Osteocyte (in vitro differentiated cells): ENCODE data around the gene BHLHA9. TPM values are rescaled to one million over a fixed set of nuclear protein-coding genes. Genes with fewer than 3 reads are reported as not detected.
A peak's percentile ranks its signal among the peaks of the same experiment; 100 is the strongest.

Experiments
- DNase-seq: peaks from one replicate; pipeline ENCODE4 v3.0.0; 2021; ENCODE audit warnings: mixed read lengths; ENCODE audit not compliant: unreplicated experiment; ENCODE audit errors: extremely low spot score
- H3K27ac Mint-ChIP-seq: one replicate; pipeline ENCODE4 v1.8.0; 2021; ENCODE audit warnings: mild to moderate bottlenecking, mixed read lengths; ENCODE audit not compliant: unreplicated experiment
- H3K27me3 Mint-ChIP-seq: one replicate; pipeline ENCODE4 v1.8.0; 2021; ENCODE audit warnings: mixed read lengths; ENCODE audit not compliant: unreplicated experiment
- H3K36me3 Mint-ChIP-seq: one replicate; pipeline ENCODE4 v1.8.0; 2021; ENCODE audit warnings: mixed read lengths; ENCODE audit not compliant: unreplicated experiment
- H3K4me1 Mint-ChIP-seq: one replicate; pipeline ENCODE4 v1.8.0; 2021; ENCODE audit warnings: mixed read lengths; ENCODE audit not compliant: unreplicated experiment
- H3K4me3 Mint-ChIP-seq: one replicate; pipeline ENCODE4 v1.8.0; 2021; ENCODE audit warnings: mild to moderate bottlenecking, moderate library complexity, mixed read lengths; ENCODE audit not compliant: unreplicated experiment
- H3K9me3 Mint-ChIP-seq: one replicate; pipeline ENCODE4 v1.8.0; 2021; ENCODE audit warnings: mixed read lengths; ENCODE audit not compliant: unreplicated experiment
- CTCF ChIP-seq: fragments of 200-600 bp; sonication (generic); IDR thresholded peaks from 2 replicates; pipeline ENCODE4 v1.5.0; 2021; ENCODE audit warnings: antibody characterized with exemption, mild to moderate bottlenecking, moderate library complexity
- total RNA-seq: library from RNA; stranded (reverse); gene quantifications from 2 replicates; pipeline ENCODE4 v1.2.1, GENCODE V29; 2021

Gene BHLHA9
- total RNA-seq, 1 donor from 2014 or later = not detected

- H3K9me3 Mint-ChIP-seq = no peaks in the 10 kb centered on the region
- H3K27ac Mint-ChIP-seq = no peak overlapping the region
- no peak overlapping the region for H3K4me3 Mint-ChIP-seq
- no peaks in the 10 kb centered on the region for H3K36me3 Mint-ChIP-seq
- H3K27me3 Mint-ChIP-seq = no peaks in the 10 kb centered on the region
- no peak for DNase-seq
- H3K4me1 Mint-ChIP-seq = no peaks in the 10 kb centered on the region
- no peak for TF ChIP-seq CTCF
Measured at GRCh38 chr17:1251866-1252608, 18.2 kb upstream of the BHLHA9 start.

GRCh38 chr17:1255041-1255440 lies 15.2 kb upstream of the BHLHA9 start:
- H3K9me3 Mint-ChIP-seq = no peaks in the 10 kb centered on the region
- DNase-seq = no peak

GRCh38 chr17:1256699-1257098 lies 13.5 kb upstream of the BHLHA9 start:
- H3K27me3 Mint-ChIP-seq = no peaks in the 10 kb centered on the region
- H3K9me3 Mint-ChIP-seq = no peaks in the 10 kb centered on the region
- H3K4me3 Mint-ChIP-seq = no peak overlapping the region
- no peak for TF ChIP-seq CTCF
- H3K27ac Mint-ChIP-seq = no peak overlapping the region
- DNase-seq = no peak
- H3K4me1 Mint-ChIP-seq = peaks cover 4% of the 10 kb centered on the region
- H3K36me3 Mint-ChIP-seq = no peaks in the 10 kb centered on the region

More at GRCh38 chr17:1255041-1255440, 15.2 kb upstream of the BHLHA9 start:
- Mint-ChIP-seq H3K36me3 (no peaks in the 10 kb centered on the region), H3K27ac (no peak overlapping the region), H3K4me1 (peaks cover 4% of the 10 kb centered on the region), H3K4me3 (no peak overlapping the region), H3K27me3 (no peaks in the 10 kb centered on the region)
- TF ChIP-seq CTCF = no peak

GRCh38 chr17:1260086-1260769 lies 10.0 kb upstream of the BHLHA9 start:
- Mint-ChIP-seq H3K36me3 (no peaks in the 10 kb centered on the region), H3K27me3 (no peaks in the 10 kb centered on the region), H3K9me3 (no peaks in the 10 kb centered on the region), H3K4me3 (peak overlapping the region; percentile 26), H3K27ac (no peak overlapping the region), H3K4me1 (peaks cover 4% of the 10 kb centered on the region)
- TF ChIP-seq CTCF = no peak
- DNase-seq = no peak

GRCh38 chr17:1260770-1261161 lies 9.5 kb upstream of the BHLHA9 start:
- no peak overlapping the region for H3K27ac Mint-ChIP-seq
- peak overlapping the region; percentile 26 for H3K4me3 Mint-ChIP-seq
- TF ChIP-seq CTCF = no peak
- no peaks in the 10 kb centered on the region for H3K36me3 Mint-ChIP-seq
- no peaks in the 10 kb centered on the region for H3K9me3 Mint-ChIP-seq
- H3K4me1 Mint-ChIP-seq = peaks cover 4% of the 10 kb centered on the region
- DNase-seq = no peak
- no peaks in the 10 kb centered on the region for H3K27me3 Mint-ChIP-seq
